H54 (cell line): Measurements from ENCODE around the gene KCNK1.
"Not testable (repeated sequence)": the region's sequence is repeated elsewhere in the genome, so short reads cannot be mapped to it uniquely, and the experiment has no call there.

ENCODE experiments used
- DNase-seq: peaks from one replicate; pipeline ENCODE4 v3.0.0; 2011; ENCODE audit warnings: low spot score, mixed read lengths; ENCODE audit not compliant: insufficient read length
- FAIRE-seq: peaks from 3 replicates; lab custom pipeline; 2011; peaks lifted over from hg19 to GRCh38; lab: Jason Lieb, UNC
- POLR2A ChIP-seq: IDR thresholded peaks from 2 replicates; pipeline ENCODE4 v1.6.1; 2011; ENCODE audit warnings: low read depth, mild to moderate bottlenecking, low read length

The KCNK1 gene

DNA sequence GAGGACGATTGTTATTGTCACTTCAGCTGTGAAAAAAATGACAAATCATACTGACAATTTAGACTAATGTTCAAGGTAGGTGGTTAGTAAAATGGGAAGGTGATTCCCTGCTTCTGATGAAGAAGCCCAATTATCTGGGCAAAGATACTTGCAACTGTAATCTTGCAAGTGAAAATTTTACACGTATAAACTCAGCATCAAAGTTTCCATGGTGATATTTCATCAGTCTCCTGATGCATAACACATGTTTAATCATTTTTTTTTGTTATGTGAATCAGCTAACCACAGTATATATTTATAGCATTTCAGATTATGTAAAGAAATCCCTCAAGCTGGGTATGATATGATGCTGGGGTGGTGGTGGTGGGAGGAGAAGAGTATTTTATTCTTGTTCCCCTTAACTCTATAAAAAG, 16.4 kb upstream of the KCNK1 start:
- DNase-seq = no peak
- no peak for TF ChIP-seq POLR2A
- FAIRE-seq = no peak

DNA sequence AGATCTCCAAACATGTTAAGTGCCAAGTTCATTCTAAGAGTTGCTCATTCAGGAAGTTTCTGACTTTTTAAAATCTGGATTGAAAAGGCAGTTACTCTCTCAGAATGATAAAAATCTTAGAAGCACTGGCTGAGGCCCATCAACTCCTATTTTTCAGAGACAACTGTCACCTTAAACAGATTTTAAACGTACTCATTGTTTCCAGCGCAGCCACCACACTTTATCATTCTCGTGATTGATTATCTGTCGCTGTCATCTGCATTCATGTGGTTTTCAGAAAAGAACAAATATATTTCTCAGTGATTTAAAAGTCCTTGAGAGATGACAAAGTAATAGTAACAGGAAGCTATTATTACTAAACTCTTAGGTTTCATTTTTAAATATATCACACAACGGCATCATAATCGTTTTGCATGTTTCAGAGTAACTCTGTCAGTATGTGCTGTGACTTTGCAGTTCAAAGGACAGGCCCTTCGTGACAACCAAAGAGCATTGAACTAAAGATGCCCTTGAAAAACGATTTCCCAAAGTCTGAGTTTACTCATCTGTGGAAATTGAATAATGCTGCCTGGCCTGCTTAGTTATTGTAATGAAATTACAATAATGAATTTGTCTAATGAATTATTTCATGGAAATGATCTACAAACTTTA, 14.9 kb upstream of the KCNK1 start:
- DNase-seq (no peak), FAIRE-seq (no peak)
- no peak for TF ChIP-seq POLR2A

DNA sequence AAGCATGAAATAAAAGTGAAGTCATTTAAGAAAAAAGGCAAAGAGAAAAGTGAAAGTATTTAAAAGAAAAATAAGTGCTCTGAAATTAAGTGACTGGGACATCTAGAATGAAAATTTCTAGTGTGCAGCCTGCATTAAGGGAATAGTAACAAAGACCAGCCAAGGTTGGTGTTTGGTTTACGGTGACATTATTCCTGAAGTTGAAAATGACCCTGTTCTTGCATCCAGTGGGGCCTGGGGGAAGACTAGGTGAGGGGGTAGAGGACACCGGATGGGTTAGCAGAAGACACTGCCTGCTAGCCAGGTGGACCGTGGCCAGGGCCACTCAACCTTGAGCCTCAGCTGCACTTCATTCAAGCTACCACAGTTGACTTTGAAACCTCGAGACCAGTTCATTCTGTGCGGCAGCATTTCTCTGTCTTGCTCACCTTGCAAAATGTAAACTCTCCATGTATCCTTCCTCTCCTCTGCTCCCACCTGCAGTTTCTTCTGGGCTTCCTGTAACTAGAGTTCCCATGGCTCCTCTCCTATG, 14.3 kb upstream of the KCNK1 start:
- FAIRE-seq (no peak), DNase-seq (no peak)
- TF ChIP-seq POLR2A = no peak

DNA sequence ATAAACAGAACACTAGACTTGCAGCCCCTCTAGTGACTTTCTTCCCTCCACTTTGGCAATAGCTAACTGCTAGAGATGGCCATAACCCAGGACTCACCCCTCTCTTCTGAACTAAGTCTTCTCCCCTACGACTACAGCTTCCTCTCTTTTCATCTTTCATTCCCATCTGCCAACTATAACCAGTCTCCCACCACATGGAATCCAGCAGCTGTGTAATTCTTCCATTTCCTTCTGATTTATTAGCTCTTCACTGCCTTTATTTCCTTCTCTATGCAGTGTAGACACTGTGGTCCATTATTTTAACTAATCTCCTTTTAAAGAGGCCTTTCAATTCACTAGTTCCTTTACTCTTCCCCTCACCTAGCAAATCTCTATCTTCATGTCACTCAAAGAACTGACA, 13.4 kb upstream of the KCNK1 start:
- FAIRE-seq = no peak
- no peak for TF ChIP-seq POLR2A
- DNase-seq = no peak

DNA sequence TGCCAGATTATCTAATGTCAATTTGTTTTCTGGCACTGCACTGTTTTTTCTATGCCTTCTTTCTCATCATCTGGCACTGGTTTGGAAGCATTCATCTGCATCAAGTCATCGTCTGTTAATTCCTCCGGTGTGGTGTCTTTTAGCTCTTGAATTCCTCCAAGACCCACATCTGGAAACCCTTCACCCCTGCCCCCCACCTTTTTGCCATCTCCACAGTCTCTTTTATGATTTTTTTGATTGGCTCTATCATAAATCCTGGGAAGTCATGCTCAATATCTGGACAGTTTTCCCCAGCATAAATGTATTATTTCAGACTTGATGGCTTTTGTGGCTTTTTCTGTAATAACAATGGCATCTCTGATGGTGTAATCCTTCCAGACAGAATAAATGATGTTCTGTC, 10.4 kb upstream of the KCNK1 start:
- no peak for DNase-seq
- no peak for TF ChIP-seq POLR2A
- no peak for FAIRE-seq

DNA sequence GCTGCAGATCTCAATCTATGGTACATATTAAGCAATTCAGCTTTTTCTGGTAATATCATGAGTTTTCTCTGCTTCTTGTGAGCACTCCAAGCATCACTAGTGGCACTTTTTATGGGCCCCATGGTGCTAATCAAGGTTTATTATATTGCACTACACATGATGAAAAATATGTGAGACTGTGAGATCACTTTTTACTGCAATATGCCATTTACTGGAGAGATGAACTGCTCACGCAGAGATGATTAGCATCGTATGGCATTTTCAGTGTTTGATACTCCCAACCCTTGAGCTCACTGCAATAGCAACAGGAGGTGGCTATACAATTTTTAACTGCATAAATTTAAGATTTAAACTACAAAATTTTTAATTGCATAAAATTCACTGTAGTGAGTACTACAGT, 8.7 kb upstream of the KCNK1 start:
- FAIRE-seq (no peak), DNase-seq (no peak)
- no peak for TF ChIP-seq POLR2A

DNA sequence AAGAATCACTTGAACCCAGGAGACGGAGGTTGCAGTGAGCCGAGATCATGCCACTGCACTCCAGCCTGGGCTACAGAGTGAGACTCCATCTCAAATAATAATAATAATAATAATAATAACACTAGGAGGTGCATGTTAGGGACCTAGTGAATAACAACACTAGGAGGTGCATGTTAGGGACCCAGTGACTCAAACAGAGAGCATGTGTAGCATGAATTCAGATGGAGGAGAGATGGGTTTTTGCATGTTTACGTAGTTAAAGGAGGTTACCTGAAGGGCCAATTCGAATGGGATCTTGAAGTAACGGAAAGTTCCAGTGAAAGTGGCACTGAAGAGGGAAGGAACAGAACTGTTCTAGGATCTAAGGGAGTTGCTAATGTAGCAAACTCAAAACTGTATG, 7.1 kb upstream of the KCNK1 start:
- no peak for TF ChIP-seq POLR2A
- DNase-seq = no peak
- no peak for FAIRE-seq

DNA sequence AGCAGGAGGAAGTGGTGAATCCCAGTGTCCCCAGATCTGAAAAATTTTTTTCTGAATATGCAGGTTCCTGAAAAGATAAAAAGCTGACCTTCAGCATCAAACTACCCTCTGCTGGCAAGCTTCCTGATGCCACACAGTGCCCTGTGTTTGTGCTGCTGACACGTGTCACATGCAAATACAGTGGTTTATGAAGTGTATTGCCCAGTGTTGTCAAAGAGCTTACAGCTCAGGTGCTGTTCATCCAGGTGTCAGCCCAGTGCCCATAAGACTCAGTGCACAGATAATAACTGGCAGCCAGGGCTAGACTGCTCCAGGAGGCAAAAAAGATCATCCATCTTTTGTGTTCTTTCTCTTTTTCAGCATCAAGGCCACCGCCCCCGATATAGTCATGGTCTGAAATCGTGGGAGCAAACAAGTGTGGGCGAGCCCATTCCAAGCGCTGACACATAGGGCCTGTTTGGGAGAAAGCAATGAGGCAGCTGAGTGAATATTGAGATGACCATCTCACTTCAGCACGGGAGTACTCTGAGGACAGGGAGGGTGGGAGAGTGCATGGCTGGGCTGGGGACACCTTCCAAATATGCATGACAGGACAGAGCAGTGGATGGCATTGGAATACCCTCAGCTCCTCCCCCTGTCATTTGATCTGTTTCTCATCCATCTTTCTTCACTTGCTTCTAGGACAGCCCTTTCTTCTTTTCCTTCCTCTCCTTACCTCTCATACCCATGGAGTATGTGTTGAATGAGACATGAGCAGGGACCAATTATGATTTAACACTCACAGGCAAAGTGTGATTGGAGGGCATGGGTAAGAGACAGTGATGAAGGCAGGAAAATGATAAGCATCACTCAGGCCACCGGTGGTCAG, 6.4 kb upstream of the KCNK1 start:
- FAIRE-seq = no peak

DNA sequence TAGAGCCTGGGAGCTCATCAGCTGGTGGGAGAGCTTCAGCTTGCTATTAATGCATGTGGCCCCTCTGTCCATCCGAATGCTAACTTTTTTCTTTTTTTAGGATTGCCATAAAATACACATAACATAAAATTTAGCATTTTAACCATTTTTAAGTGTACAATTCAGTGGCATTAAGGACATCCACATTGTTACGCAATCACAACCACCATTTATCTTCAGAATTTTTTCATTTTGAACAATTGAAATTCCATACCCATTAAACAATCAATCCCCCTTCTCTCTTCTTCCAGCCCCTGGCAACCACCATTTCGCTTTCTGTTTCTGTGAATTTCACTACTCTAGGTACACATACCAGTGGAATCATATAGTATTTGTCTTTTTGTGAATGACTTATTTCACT, 4.9 kb upstream of the KCNK1 start:
- TF ChIP-seq POLR2A = no peak
- no peak for FAIRE-seq
- no peak for DNase-seq

More for the DNA sequence above, 6.4 kb upstream of the KCNK1 start:
- TF ChIP-seq POLR2A = no peak
- DNase-seq = no peak

DNA sequence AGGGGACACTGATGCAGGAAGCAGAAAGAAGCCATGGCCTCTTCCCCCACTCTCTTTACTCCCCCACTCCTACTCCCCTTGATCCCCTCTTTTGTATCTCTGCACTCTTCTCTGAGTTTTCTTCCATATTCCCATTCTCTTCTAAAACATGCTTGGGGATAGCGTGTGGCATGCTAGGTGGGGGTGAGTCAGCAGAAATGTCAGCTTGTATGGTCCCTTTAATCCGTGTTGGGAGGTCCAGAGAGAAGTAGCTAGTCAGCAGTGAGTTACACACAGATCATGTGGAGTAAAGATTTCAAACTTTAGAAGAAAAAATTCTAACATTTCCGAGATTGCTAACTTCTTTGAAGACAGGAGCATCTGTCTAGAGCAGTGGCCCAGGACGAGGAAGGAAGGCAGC, 4.0 kb upstream of the KCNK1 start:
- DNase-seq = no peak
- no peak for FAIRE-seq
- TF ChIP-seq POLR2A = no peak

DNA sequence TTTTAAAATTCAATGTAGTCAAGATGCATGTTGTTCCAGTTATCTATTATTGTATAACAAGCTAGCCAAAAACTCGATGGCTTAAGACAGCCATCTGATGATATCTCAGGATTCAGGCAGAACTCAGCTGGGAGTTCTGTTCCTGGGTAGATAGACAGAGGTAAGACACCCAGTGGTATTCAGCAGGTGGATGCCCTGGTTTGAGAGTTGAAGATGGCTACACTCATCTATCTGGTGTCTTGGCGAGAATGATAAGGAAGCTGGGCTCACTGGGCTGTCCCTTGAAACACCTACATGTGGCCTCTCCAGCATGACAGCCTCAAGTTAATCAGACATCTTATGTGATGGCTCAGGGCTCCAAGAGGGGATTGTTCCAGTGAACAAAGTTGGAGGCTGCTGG, 3.3 kb upstream of the KCNK1 start:
- no peak for TF ChIP-seq POLR2A
- DNase-seq (no peak), FAIRE-seq (no peak)

DNA sequence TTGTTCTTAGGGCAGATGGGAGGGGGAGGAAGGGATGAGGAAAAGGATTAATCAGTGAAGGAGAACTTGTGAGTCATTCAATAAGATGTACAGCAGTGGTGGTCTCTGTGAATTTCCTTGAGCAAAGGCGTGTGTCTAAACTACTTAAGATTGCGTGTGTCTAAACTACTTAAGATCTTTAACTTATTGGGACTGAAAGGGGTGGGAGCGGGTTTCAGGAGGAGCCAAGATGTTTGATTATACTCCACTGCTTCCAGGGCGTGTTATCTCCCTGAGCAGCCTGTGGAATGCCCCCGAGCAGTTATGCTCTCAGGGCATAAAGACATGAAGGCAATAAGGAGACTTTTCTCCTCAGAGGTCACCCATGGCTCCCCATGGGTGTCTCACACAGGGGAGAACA, 2.5 kb upstream of the KCNK1 start:
- not testable (repeated sequence) for FAIRE-seq, DNase-seq

DNA sequence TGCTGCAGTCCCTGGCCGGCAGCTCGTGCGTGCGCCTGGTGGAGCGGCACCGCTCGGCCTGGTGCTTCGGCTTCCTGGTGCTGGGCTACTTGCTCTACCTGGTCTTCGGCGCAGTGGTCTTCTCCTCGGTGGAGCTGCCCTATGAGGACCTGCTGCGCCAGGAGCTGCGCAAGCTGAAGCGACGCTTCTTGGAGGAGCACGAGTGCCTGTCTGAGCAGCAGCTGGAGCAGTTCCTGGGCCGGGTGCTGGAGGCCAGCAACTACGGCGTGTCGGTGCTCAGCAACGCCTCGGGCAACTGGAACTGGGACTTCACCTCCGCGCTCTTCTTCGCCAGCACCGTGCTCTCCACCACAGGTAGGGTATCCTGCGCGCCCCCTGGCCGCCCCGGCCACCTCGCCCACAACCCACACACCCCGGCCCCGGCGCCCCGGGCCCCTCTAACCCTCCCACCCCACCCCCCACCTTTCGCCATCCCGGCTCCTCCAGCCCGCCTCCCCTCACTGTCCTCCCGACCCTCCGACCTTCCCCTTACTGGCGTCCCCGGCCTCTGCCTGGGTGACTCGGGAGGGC, 352 bp downstream of the KCNK1 start:
- DNase-seq = peak; percentile 24
- TF ChIP-seq POLR2A = no peak
- no peak for FAIRE-seq
